HFF-Myc (cell line): ENCODE measurements around the gene SLC30A1.

Source experiments
- DNase-seq: peaks from one replicate; pipeline ENCODE4 v3.0.0-alpha.2; 2011; ENCODE audit warnings: low read depth; ENCODE audit errors: extremely low read depth
- H3K4me3 ChIP-seq: replicated peaks from 2 replicates; pipeline ENCODE4 v1.5.1; 2011; ENCODE audit warnings: low read depth, mild to moderate bottlenecking, control low read depth, low read length
- TF ChIP-seq, protein P1 (sequence below): IDR thresholded peaks from 2 replicates; pipeline ENCODE4 v1.5.1; 2012; ENCODE audit warnings: mild to moderate bottlenecking, low read depth, low read length, control low read depth; ENCODE audit errors: missing control alignments

SLC30A1 gene

DNA sequence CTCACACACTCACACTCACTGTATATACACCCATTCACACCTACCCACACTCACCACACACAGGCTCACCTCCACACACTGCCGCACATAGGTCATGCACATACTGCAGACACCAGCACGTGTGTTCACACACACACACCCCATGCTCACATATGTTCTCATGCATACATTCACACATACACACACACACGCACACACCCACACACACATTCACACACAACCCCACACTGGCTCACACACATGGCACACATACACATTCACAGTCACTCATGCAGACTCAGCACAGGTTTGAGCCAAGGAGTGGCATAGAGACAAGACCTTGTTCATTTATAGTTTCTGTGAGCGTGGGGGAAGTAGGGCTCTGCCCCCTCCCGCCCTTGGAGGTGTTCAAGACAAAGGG is 41.1 kb upstream of the SLC30A1 start:
- no peak overlapping the region for H3K4me3 ChIP-seq
- TF ChIP-seq, protein P1, sequence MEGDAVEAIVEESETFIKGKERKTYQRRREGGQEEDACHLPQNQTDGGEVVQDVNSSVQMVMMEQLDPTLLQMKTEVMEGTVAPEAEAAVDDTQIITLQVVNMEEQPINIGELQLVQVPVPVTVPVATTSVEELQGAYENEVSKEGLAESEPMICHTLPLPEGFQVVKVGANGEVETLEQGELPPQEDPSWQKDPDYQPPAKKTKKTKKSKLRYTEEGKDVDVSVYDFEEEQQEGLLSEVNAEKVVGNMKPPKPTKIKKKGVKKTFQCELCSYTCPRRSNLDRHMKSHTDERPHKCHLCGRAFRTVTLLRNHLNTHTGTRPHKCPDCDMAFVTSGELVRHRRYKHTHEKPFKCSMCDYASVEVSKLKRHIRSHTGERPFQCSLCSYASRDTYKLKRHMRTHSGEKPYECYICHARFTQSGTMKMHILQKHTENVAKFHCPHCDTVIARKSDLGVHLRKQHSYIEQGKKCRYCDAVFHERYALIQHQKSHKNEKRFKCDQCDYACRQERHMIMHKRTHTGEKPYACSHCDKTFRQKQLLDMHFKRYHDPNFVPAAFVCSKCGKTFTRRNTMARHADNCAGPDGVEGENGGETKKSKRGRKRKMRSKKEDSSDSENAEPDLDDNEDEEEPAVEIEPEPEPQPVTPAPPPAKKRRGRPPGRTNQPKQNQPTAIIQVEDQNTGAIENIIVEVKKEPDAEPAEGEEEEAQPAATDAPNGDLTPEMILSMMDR, result no peak
- DNase-seq, result no peak

DNA sequence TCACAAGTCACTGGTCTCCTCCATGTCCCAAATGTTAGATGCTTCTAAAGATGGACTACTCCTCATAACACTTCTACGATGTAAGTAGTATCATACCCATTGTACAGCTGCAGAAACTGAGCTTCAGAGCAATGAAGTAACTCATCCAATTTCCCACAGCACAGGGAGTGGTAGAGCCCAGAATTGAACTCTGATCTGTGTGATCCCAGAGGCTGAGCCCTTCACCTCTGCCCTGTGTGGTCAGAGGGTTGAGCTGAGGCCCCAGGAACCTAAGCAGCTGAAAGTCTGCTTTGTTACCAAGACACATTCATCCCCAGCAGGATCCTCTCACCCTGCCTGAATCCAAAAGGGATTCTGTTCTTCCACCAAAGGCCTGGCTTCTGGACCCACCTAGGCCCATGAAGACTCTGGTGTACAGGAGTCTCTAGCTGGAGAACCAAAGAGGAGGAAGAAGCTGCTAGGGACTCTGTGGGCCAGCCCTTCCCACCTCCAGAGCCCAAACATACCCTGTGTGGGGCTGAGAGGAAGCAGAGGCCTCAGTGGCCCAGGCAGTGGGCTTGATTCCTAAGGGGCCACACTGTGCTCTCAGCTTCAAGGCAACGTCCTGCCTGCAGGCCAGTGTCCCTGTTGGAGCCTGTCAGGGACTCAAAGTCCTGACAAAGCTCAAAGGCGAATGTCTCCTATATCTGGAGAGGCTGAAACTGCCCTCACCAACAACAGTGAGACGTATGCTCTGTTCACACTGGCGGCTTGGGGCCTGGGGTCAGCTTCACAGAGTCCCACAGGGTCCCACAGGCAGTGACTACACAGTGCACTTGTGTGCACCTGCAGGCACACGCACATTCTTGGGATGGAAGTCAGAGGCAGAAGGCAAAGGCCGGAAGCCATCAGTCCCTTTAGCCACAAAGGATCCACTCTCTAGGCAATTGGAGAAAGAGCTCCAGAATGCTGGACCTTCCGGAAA is 40.4 kb upstream of the SLC30A1 start:
- TF ChIP-seq, protein P1, result no peak
- no peak for DNase-seq
- no peak overlapping the region for H3K4me3 ChIP-seq

DNA sequence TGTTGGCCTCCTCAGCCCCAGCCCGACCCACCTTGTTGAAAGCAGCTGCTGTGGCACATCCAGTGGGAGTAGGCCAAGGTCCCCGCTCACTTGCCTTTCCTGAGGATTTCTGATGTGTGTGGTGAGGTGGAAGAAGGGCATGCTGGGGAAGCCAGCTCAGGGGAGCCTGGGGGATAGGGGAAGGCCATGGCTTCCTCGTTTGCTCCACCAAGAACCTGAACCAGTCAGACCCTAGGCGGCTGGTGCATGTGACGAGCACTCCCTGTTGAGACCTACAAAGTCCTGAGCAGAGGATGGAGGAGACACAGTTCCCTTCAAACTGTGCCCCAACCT is 38.0 kb upstream of the SLC30A1 start:
- DNase-seq, result no peak
- TF ChIP-seq, protein P1, result no peak
- no peak overlapping the region for H3K4me3 ChIP-seq

DNA sequence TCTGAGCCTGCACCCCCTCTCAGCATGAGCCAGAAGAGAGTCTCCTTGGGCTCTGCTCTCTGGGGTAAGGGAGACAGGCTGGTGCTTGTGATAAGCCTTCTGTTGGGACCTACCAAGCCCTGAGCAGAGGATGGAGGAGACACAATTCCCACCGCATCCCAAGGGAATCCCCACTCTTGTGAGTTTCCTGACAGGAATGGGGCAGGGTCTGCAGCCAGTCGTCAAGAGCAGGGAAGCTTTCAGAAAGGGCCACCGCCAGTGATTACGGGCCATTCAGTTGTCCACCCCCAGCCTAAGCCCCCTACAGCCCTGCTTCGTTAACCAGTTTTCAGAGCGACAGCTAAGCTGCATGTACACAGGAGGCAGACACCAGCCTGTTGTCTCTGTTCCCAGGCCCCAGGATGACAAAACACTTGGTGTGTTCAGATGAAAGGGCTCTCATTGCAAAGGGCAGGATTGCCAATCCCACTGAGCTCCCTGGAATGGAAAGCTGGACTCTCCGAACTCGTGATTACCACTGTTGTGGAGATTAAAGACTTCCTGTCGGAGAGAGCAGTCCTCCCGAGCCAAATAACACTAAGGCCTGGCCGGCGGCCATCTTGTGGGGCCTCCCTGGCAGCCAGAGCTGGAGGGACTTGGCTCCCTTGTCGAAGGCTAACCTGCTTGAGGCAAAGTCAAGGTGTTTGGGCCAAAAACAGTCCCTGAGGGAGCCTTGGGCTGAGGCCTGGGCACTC is 37.4 kb upstream of the SLC30A1 start:
- no peak for DNase-seq
- H3K4me3 ChIP-seq, result no peak overlapping the region
- TF ChIP-seq, protein P1, result no peak

DNA sequence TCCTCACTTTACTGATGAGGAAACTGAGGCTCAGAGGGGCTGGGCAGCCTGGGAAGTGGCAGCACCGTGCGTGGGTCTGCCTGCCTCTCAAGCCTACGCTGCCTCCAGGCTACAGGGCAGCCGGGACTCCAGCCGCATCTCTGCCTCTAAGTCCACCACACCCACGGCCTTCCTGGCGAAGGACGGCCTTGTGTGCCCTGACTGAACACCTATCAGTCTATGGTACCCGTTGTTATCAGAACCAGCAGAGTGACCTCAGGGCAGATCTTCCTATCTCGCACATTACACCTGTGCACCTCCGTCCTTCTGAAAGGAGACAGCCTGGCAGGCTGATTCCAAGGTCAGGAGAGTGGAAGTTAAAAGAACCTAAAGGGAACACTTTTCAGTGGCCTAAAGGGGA is 35.7 kb upstream of the SLC30A1 start:
- no peak for DNase-seq
- H3K4me3 ChIP-seq, result no peak overlapping the region
- TF ChIP-seq, protein P1, result no peak

DNA sequence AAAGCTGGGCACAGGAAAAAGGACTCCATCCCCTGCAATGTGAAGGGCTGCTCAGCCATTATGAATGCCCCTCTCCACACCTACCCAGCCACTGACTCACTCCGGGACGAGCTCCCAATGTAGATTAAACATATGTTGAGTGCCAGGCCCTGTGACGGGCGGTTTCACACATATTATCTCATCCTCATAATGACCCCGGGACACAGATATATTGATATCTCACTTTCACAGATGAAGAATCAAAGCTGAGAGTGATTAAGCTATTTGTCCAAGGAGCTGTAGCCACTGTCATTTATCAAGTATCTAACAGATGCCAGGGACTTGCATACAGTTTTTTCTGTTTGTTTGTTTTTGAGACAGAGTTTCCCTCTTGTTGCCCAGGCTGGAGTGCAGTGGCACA is 35.0 kb upstream of the SLC30A1 start:
- H3K4me3 ChIP-seq, result no peak overlapping the region
- TF ChIP-seq, protein P1, result no peak
- no peak for DNase-seq
